WTC11 (cell line): ENCODE results near the gene CACNA1C. TPM values are rescaled to one million over a fixed set of nuclear protein-coding genes. Genes with fewer than 3 reads are reported as not detected.

Source experiments
- ATAC-seq: fragments of 200-7000 bp; cut with Tn5 transposase; 2 replicates; pipeline ENCODE4 v1.10.0; 2021; ENCODE audit warnings: mild to moderate bottlenecking, moderate library complexity
- CTCF ChIA-PET: fragments of 300-600 bp; sonication (Branson Sonifier 250); formaldehyde crosslinking; loops from one replicate; lab custom pipeline; 2021; ENCODE audit warnings: antibody characterized with exemption; lab: Charles Lee
- POLR2A ChIA-PET: fragments of 350-600 bp; sonication (Branson Sonifier 250); formaldehyde crosslinking; loops from one replicate; lab custom pipeline; 2021; ENCODE audit warnings: antibody characterized with exemption; lab: Charles Lee
- DNase-seq: peaks from one replicate; pipeline ENCODE4 v3.0.0; 2021; ENCODE audit warnings: low spot score
- H3K27ac Mint-ChIP-seq: 2 replicates; pipeline ENCODE4 v1.8.0; 2021; ENCODE audit warnings: mixed read lengths
- H3K27me3 Mint-ChIP-seq: 2 replicates; pipeline ENCODE4 v1.8.0; 2021; ENCODE audit warnings: low read depth, mild to moderate bottlenecking, moderate library complexity, mixed read lengths
- H3K36me3 Mint-ChIP-seq: 2 replicates; pipeline ENCODE4 v1.8.0; 2021; ENCODE audit warnings: mixed read lengths
- H3K4me1 Mint-ChIP-seq: 2 replicates; pipeline ENCODE4 v1.8.0; 2022; ENCODE audit warnings: mixed read lengths
- H3K4me3 Mint-ChIP-seq: 2 replicates; pipeline ENCODE4 v1.8.0; 2021; ENCODE audit warnings: mild to moderate bottlenecking, moderate library complexity, mixed read lengths
- H3K9me3 Mint-ChIP-seq: 2 replicates; pipeline ENCODE4 v1.8.0; 2021; ENCODE audit warnings: mixed read lengths
- CREB1 ChIP-seq: sonication (generic); formaldehyde crosslinking; IDR thresholded peaks from 2 replicates; pipeline ENCODE4 v1.8.0; 2023; ENCODE audit warnings: mild to moderate bottlenecking, missing genetic modification reagents
- ETV6 ChIP-seq: sonication (generic); formaldehyde crosslinking; IDR thresholded peaks from 2 replicates; pipeline ENCODE4 v1.8.1; 2022; ENCODE audit warnings: mild to moderate bottlenecking, missing genetic modification reagents
- HMGA2 ChIP-seq: fragments of 250-450 bp; sonication (Bioruptor Pico); IDR thresholded peaks from 2 replicates; pipeline ENCODE4 v1.4.0; 2021; ENCODE audit warnings: mild to moderate bottlenecking, moderate library complexity
- OVOL2 ChIP-seq: fragments of 250-450 bp; sonication (Bioruptor Pico); IDR thresholded peaks from 2 replicates; pipeline ENCODE4 v1.9.0; 2021; ENCODE audit warnings: mild to moderate bottlenecking, borderline replicate concordance
- TEAD4 ChIP-seq: sonication (generic); formaldehyde crosslinking; IDR thresholded peaks from 2 replicates; pipeline ENCODE4 v1.8.0; 2022; ENCODE audit warnings: mild to moderate bottlenecking, missing genetic modification reagents
- ZNF317 ChIP-seq: sonication (generic); formaldehyde crosslinking; IDR thresholded peaks from 2 replicates; pipeline ENCODE4 v1.8.1; 2023; ENCODE audit warnings: low read depth, mild to moderate bottlenecking, moderate library complexity, missing genetic modification reagents, borderline replicate concordance
- total RNA-seq: library from RNA; stranded (reverse); gene quantifications from 3 replicates; pipeline ENCODE4 v1.2.3, GENCODE V29; 2021
- TF ChIP-seq, protein P1 (sequence below): fragments of 200-600 bp; IDR thresholded peaks from 2 replicates; pipeline ENCODE4 v1.8.0; 2022; ENCODE audit warnings: antibody characterized with exemption
- TF ChIP-seq, protein P2 (sequence below): sonication (generic); formaldehyde crosslinking; IDR thresholded peaks from 2 replicates; pipeline ENCODE4 v1.8.1; 2023; ENCODE audit warnings: mild to moderate bottlenecking, moderate library complexity, missing genetic modification reagents
- TF ChIP-seq, protein P3 (sequence below): sonication (generic); formaldehyde crosslinking; IDR thresholded peaks from 2 replicates; pipeline ENCODE4 v1.8.1; 2023; ENCODE audit warnings: mild to moderate bottlenecking, missing genetic modification reagents, moderate library complexity
- TF ChIP-seq, protein P4 (sequence below): sonication (generic); formaldehyde crosslinking; IDR thresholded peaks from 2 replicates; pipeline ENCODE4 v1.8.0; 2022; ENCODE audit warnings: mild to moderate bottlenecking, missing genetic modification reagents
- TF ChIP-seq, protein P5 (sequence below): fragments of 250-450 bp; sonication (Bioruptor Pico); IDR thresholded peaks from 2 replicates; pipeline ENCODE4 v2.1.2; 2022; ENCODE audit warnings: mild to moderate bottlenecking, moderate library complexity
- TF ChIP-seq, protein P6 (sequence below): sonication (generic); formaldehyde crosslinking; IDR thresholded peaks from 2 replicates; pipeline ENCODE4 v1.8.0; 2022; ENCODE audit warnings: mild to moderate bottlenecking, missing genetic modification reagents

Gene CACNA1C
- total RNA-seq, 1 experiment from 2014 or later: 1.7 TPM

DNA sequence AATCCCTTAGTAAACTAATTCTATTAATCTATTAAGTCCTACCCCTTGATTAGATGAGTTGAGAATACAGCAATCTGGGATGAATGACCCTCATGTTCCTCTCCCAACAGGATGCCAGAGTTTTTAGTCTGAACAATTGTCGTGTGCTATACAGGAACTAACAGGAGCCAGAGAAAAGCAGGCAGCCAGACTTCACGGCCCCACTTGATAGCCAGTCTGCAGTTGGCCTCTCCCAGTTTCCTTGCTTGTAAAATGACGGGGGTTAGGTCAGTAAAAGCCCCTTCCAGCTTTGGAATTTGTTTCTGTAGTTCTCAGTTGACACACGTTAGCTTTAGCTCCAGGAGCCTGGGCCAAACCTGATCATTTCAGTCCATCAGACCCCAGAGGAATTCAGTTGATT is 475.2 kb downstream of the CACNA1C start (continued):
- TF ChIP-seq, protein P1, sequence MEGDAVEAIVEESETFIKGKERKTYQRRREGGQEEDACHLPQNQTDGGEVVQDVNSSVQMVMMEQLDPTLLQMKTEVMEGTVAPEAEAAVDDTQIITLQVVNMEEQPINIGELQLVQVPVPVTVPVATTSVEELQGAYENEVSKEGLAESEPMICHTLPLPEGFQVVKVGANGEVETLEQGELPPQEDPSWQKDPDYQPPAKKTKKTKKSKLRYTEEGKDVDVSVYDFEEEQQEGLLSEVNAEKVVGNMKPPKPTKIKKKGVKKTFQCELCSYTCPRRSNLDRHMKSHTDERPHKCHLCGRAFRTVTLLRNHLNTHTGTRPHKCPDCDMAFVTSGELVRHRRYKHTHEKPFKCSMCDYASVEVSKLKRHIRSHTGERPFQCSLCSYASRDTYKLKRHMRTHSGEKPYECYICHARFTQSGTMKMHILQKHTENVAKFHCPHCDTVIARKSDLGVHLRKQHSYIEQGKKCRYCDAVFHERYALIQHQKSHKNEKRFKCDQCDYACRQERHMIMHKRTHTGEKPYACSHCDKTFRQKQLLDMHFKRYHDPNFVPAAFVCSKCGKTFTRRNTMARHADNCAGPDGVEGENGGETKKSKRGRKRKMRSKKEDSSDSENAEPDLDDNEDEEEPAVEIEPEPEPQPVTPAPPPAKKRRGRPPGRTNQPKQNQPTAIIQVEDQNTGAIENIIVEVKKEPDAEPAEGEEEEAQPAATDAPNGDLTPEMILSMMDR: no peak
- TF ChIP-seq, all 79 proteins: peak for 0

DNA sequence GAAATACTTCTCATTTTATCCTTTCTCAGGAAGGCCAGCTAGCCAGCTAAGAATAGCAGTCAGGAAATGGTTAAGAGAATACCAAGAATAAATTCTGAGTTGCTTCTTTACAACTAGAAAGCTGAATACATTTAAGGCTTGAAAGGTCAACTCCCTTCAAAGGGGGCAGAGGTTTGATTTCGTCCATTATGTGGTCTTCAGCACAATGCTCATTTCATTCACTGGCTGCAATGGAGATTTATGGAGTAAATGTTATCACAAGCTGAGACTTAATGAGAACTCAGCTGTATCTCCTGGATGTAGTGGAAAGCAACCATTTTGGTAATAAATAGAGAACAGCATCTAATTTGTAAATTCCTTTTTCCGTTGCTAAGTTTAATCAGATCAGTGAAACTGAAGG is 477.0 kb downstream of the CACNA1C start:
- no peak for TF ChIP-seq OVOL2 (CRISPR knock-in tag)
- TF ChIP-seq, protein P2, sequence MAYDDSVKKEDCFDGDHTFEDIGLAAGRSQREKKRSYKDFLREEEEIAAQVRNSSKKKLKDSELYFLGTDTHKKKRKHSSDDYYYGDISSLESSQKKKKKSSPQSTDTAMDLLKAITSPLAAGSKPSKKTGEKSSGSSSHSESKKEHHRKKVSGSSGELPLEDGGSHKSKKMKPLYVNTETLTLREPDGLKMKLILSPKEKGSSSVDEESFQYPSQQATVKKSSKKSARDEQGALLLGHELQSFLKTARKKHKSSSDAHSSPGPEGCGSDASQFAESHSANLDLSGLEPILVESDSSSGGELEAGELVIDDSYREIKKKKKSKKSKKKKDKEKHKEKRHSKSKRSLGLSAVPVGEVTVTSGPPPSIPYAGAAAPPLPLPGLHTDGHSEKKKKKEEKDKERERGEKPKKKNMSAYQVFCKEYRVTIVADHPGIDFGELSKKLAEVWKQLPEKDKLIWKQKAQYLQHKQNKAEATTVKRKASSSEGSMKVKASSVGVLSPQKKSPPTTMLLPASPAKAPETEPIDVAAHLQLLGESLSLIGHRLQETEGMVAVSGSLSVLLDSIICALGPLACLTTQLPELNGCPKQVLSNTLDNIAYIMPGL (CRISPR knock-in tag): no peak
- TF ChIP-seq, protein P3, sequence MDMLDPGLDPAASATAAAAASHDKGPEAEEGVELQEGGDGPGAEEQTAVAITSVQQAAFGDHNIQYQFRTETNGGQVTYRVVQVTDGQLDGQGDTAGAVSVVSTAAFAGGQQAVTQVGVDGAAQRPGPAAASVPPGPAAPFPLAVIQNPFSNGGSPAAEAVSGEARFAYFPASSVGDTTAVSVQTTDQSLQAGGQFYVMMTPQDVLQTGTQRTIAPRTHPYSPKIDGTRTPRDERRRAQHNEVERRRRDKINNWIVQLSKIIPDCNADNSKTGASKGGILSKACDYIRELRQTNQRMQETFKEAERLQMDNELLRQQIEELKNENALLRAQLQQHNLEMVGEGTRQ: no peak
- TF ChIP-seq, protein P4, sequence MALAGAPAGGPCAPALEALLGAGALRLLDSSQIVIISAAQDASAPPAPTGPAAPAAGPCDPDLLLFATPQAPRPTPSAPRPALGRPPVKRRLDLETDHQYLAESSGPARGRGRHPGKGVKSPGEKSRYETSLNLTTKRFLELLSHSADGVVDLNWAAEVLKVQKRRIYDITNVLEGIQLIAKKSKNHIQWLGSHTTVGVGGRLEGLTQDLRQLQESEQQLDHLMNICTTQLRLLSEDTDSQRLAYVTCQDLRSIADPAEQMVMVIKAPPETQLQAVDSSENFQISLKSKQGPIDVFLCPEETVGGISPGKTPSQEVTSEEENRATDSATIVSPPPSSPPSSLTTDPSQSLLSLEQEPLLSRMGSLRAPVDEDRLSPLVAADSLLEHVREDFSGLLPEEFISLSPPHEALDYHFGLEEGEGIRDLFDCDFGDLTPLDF (CRISPR knock-in tag): no peak
- no peak for TF ChIP-seq ETV6 (CRISPR knock-in tag)
- no peak for TF ChIP-seq ZNF317
- TF ChIP-seq, protein P5, sequence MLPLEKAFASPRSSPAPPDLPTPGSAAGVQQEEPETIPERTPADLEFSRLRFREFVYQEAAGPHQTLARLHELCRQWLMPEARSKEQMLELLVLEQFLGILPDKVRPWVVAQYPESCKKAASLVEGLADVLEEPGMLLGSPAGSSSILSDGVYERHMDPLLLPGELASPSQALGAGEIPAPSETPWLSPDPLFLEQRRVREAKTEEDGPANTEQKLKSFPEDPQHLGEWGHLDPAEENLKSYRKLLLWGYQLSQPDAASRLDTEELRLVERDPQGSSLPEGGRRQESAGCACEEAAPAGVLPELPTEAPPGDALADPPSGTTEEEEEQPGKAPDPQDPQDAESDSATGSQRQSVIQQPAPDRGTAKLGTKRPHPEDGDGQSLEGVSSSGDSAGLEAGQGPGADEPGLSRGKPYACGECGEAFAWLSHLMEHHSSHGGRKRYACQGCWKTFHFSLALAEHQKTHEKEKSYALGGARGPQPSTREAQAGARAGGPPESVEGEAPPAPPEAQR (CRISPR knock-in tag): no peak
- no peak for TF ChIP-seq CREB1 (CRISPR knock-in tag)
- TF ChIP-seq HMGA2 (CRISPR knock-in tag): no peak
- no peak overlapping the region for H3K4me3 Mint-ChIP-seq
- DNase-seq: no peak
- H3K4me1 Mint-ChIP-seq: peaks cover 22% of the 10 kb centered on the region
- no peaks in the 10 kb centered on the region for H3K27me3 Mint-ChIP-seq
- ATAC-seq: no peak
- H3K9me3 Mint-ChIP-seq: no peaks in the 10 kb centered on the region
- no peaks in the 10 kb centered on the region for H3K36me3 Mint-ChIP-seq
- CTCF ChIA-PET: no interaction called here
- no peak overlapping the region for H3K27ac Mint-ChIP-seq
- POLR2A ChIA-PET: no interaction called here

DNA sequence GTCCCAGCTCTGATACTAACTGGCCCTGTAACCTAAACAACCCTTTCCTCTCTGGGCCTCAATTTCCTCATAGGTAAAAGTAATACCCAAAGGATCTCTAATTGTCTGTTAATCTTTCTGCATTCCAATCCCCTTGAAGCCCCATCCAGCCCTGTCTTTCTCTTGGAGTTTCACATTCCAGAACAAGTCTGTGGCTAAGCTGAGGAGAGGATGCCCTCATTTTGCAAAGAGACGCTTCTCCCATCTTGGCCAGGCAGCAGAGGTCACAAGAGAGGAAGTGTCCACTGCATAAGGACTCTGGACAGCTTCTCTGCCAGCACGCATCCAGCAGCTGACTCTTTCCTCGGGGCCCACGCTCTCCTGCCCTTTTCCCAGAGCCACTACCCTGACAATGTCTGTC is 478.6 kb downstream of the CACNA1C start:
- POLR2A ChIA-PET: no interaction called here
- Mint-ChIP-seq H3K27ac (no peak overlapping the region), H3K4me3 (no peak overlapping the region)
- CTCF ChIA-PET: no interaction called here
- DNase-seq: no peak
- TF ChIP-seq, protein P6, sequence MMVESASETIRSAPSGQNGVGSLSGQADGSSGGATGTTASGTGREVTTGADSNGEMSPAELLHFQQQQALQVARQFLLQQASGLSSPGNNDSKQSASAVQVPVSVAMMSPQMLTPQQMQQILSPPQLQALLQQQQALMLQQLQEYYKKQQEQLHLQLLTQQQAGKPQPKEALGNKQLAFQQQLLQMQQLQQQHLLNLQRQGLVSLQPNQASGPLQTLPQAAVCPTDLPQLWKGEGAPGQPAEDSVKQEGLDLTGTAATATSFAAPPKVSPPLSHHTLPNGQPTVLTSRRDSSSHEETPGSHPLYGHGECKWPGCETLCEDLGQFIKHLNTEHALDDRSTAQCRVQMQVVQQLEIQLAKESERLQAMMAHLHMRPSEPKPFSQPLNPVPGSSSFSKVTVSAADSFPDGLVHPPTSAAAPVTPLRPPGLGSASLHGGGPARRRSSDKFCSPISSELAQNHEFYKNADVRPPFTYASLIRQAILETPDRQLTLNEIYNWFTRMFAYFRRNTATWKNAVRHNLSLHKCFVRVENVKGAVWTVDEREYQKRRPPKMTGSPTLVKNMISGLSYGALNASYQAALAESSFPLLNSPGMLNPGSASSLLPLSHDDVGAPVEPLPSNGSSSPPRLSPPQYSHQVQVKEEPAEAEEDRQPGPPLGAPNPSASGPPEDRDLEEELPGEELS (CRISPR knock-in tag): no peak
- TF ChIP-seq TEAD4 (CRISPR knock-in tag): no peak
- TF ChIP-seq, all 79 proteins: peak for 0
- H3K27me3 Mint-ChIP-seq: no peaks in the 10 kb centered on the region
- H3K9me3 Mint-ChIP-seq: no peaks in the 10 kb centered on the region
- peaks cover 22% of the 10 kb centered on the region for H3K4me1 Mint-ChIP-seq
- peak; percentile 39; the same call in 1 of the 2 replicates for ATAC-seq
- no peaks in the 10 kb centered on the region for H3K36me3 Mint-ChIP-seq
